DND-41 (cell line): ENCODE data around the gene MOCOS.

ENCODE experiments used
- EZH2 ChIP-seq: IDR thresholded peaks from 3 replicates; pipeline ENCODE4 v1.6.1; 2012; ENCODE audit warnings: borderline replicate concordance, low read depth, mild to moderate bottlenecking, moderate library complexity, low read length, inconsistent platforms; ENCODE audit not compliant: severe bottlenecking
- TF ChIP-seq, protein P1 (sequence below): IDR thresholded peaks from 2 replicates; pipeline ENCODE4 v1.5.1; 2012; ENCODE audit warnings: borderline replicate concordance, low read length, moderate library complexity, mild to moderate bottlenecking; ENCODE audit not compliant: poor library complexity, severe bottlenecking; ENCODE audit errors: extremely low read depth

DNA sequence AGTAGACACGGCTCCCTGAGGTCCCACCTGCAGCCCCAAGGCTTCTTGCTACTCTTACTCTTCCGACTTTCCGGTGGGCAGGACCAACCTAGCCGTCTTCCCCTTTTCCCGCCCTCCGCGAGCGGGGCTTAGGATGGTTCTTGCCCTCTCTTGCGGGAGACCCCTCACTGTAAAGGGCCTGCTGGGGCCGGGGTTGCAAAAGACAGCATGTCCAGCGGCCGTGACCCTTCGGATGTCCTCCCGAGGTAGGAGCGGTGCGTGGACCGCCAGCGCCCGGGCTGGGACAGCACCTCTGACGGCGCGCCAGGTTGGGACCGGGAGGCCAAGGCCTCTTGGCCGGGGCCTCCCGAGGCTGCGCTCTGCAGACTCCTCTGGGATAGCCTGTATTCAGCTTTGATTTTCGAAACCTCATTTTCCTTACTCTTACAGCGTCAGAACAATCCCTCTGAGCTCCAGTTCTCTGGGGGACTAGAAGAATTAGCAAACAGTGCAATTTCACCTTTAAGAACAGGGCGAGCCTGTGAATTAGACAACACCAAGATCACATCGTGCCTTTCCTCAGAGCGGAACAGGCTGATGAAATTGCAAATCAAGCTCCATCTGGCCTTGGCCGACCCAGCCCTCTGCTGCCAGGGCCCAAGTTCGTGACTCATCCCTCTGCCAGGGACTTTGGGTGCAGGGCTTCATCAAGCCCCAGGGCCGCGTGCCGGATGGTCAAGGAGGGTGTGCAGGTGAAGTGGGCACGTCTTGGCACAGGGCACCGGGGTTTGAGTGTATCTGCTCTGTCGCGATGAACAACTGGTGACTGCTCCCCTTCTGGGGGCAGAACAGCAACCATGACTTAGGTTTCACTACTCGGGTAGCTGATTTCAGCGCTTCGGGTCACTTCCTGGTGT lies 777 bp downstream of the MOCOS start:
- TF ChIP-seq, protein P1, sequence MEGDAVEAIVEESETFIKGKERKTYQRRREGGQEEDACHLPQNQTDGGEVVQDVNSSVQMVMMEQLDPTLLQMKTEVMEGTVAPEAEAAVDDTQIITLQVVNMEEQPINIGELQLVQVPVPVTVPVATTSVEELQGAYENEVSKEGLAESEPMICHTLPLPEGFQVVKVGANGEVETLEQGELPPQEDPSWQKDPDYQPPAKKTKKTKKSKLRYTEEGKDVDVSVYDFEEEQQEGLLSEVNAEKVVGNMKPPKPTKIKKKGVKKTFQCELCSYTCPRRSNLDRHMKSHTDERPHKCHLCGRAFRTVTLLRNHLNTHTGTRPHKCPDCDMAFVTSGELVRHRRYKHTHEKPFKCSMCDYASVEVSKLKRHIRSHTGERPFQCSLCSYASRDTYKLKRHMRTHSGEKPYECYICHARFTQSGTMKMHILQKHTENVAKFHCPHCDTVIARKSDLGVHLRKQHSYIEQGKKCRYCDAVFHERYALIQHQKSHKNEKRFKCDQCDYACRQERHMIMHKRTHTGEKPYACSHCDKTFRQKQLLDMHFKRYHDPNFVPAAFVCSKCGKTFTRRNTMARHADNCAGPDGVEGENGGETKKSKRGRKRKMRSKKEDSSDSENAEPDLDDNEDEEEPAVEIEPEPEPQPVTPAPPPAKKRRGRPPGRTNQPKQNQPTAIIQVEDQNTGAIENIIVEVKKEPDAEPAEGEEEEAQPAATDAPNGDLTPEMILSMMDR, result no peak
- TF ChIP-seq EZH2, result no peak
